ENCODE data around the gene DONSON.
"Not testable (repeated sequence)": the region's sequence is repeated elsewhere in the genome, so short reads cannot be mapped to it uniquely, and the experiment has no call there.

Gene DONSON

GRCh38 chr21:33588485-33589335 is at the start of gene DONSON:
Gene DONSON, minus strand, starts transcription at chr21:33588684. Its CDS starts 43 bp downstream, at chr21:33588641.
- in situ Hi-C loops (cut with HindIII; ENCODE audit: low sequenced_read_pairs), result no loop called here

GRCh38 chr21:33634254-33634653 is 45.8 kb upstream of the DONSON start:
- in situ Hi-C loops (cut with HindIII; ENCODE audit: low sequenced_read_pairs), result no loop called here
- no peak for DNase-seq (ENCODE audit: low read depth)

More at GRCh38 chr21:33588485-33589335, at the start of gene DONSON:
- peak; percentile 38 for DNase-seq (ENCODE audit: low read depth)
- peak within 1 kb of the TSS; percentile 79 for H3K4me3 ChIP-seq (ENCODE audit: low read depth, low read length)
- TF ChIP-seq CTCF (IDR thresholded peaks at IDR 0.05; ENCODE audit: low read depth, low read length, missing control alignments), result no peak

GRCh38 chr21:33626151-33626550 is 37.7 kb upstream of the DONSON start:
- DNase-seq (ENCODE audit: low read depth); in situ Hi-C loops (cut with HindIII; ENCODE audit: low sequenced_read_pairs): not testable (repeated sequence)

More at GRCh38 chr21:33634254-33634653, 45.8 kb upstream of the DONSON start:
- no peak overlapping the region for H3K4me3 ChIP-seq (ENCODE audit: low read depth, low read length)
- TF ChIP-seq CTCF (IDR thresholded peaks at IDR 0.05; ENCODE audit: low read depth, low read length, missing control alignments), result no peak

GRCh38 chr21:33622253-33622652 is 33.8 kb upstream of the DONSON start:
- no peak for TF ChIP-seq CTCF (IDR thresholded peaks at IDR 0.05; ENCODE audit: low read depth, low read length, missing control alignments)
- in situ Hi-C loops (cut with HindIII; ENCODE audit: low sequenced_read_pairs), result no loop called here
- H3K4me3 ChIP-seq (ENCODE audit: low read depth, low read length), result no peak overlapping the region
- DNase-seq (ENCODE audit: low read depth), result no peak

More at GRCh38 chr21:33626151-33626550, 37.7 kb upstream of the DONSON start:
- H3K4me3 ChIP-seq (ENCODE audit: low read depth, low read length), result not testable (repeated sequence)

- in situ Hi-C loops (cut with HindIII; ENCODE audit: low sequenced_read_pairs), result no loop called here
- H3K4me3 ChIP-seq (ENCODE audit: low read depth, low read length), result no peak overlapping the region
- no peak for DNase-seq (ENCODE audit: low read depth)
- no peak for TF ChIP-seq CTCF (IDR thresholded peaks at IDR 0.05; ENCODE audit: low read depth, low read length, missing control alignments)
These were observed 31.2 kb upstream of the DONSON start for GRCh38 chr21:33619726-33620125.

- no peak for DNase-seq (ENCODE audit: low read depth)
These were observed 29.9 kb upstream of the DONSON start for GRCh38 chr21:33618407-33618806.

GRCh38 chr21:33617565-33617964 is 29.1 kb upstream of the DONSON start:
- H3K4me3 ChIP-seq (ENCODE audit: low read depth, low read length); DNase-seq (ENCODE audit: low read depth); in situ Hi-C loops (cut with HindIII; ENCODE audit: low sequenced_read_pairs): not testable (repeated sequence)

More at GRCh38 chr21:33618407-33618806, 29.9 kb upstream of the DONSON start:
- TF ChIP-seq CTCF (IDR thresholded peaks at IDR 0.05; ENCODE audit: low read depth, low read length, missing control alignments), result no peak
- in situ Hi-C loops (cut with HindIII; ENCODE audit: low sequenced_read_pairs), result no loop called here
- no peak overlapping the region for H3K4me3 ChIP-seq (ENCODE audit: low read depth, low read length)

Measured in astrocyte of the cerebellum (primary cell).